GM08714 (cell line): ENCODE data around the gene HNRNPCL1.
"Not testable (repeated sequence)": the region's sequence is repeated elsewhere in the genome, so short reads cannot be mapped to it uniquely, and the experiment has no call there.

Experiments used
- H3K4me3 ChIP-seq: fragments of 200-500 bp; sonication (Bioruptor generic); 2 replicates; pipeline ENCODE4 v1.5.1; 2014; ENCODE audit warnings: mild to moderate bottlenecking, low read length, inconsistent platforms
- ZNF274 ChIP-seq: IDR thresholded peaks from 2 replicates; pipeline ENCODE4 v1.6.1; 2012; ENCODE audit warnings: mild to moderate bottlenecking, low read depth, low read length

Gene HNRNPCL1

GRCh38 chr1:12848620-12849019 lies at the start of gene HNRNPCL1:
TSS of gene HNRNPCL1 (minus strand) at chr1:12848720. CDS start at chr1:12848289, 431 bp downstream.
- not testable (repeated sequence) for H3K4me3 ChIP-seq

DNA sequence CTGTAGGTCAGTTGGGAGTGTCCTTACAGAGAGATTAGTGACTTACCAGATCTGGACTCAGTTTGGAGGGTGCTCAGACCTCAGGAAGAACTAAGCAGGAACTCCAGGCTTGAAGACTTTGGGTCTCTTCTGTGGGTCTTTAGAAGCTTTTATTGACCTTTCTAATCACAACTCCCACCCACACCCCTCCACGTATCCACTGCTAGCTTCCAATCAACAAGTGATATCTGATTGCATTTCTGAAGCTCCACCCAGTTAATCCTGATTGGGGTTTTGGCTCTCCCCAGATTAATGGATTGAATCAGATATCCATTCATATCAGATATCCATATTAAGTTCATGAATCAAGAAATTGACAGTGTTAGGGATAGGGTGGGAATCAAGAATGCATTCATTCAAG lies 49.6 kb upstream of the HNRNPCL1 start, which contains the start of gene PRAMEF10:
PRAMEF10 (minus strand) TSS at position 101 of the 400 bp plus-strand sequence. CDS start 2,423 bp downstream, outside the sequence.
- not testable (repeated sequence) for H3K4me3 ChIP-seq

DNA sequence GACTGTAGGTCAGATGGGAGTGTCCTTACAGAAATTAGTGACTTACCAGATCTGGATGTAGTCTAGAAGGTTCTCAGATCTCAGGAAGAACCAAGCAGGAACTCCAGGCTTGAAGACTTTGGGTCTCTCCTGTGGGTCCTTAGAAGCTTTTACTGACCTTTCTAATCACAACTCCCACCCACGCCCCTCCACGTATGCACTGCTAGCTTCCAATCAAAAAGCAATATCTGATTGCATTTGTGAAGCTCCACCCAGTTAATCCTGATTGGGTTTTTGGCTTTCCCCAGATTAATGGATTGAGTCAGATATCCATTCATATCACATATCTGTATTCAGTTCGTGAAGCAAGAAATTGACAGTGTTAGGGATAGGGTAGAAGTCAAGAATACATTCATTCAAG lies 37.6 kb upstream of the HNRNPCL1 start, which contains the start of gene PRAMEF4:
PRAMEF4 (minus strand) TSS at position 101 of the 400 bp plus-strand sequence. CDS start 2,807 bp downstream, outside the sequence.
- not testable (repeated sequence) for H3K4me3 ChIP-seq

DNA sequence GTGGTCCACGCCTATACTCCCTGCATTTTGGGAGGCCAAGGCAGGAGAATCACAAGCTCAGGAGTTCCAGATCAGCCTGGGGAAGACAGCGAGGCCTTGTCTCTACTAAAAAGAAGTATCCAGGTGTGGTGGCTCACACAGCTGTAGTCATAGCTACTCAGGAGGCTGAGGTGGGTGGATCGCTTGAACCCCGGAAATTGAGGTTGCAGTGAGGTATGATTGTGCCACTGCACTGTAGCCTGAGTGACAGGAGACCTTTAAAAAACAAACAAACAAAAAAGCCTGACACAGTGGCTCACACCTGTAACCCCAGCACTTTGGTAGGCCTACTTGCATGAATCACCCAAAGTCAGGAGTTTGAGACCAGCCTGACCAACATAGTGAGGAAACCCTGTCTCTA lies 29.9 kb upstream of the HNRNPCL1 start:
- H3K4me3 ChIP-seq = not testable (repeated sequence)

GRCh38 chr1:12863131-12863880 lies 14.8 kb upstream of the HNRNPCL1 start:
- H3K4me3 ChIP-seq = not testable (repeated sequence)

GRCh38 chr1:12856786-12857185 lies 8.3 kb upstream of the HNRNPCL1 start, which contains the start of gene PRAMEF2:
TSS of gene PRAMEF2 (plus strand) at chr1:12857086. CDS start at chr1:12859010, 1,924 bp downstream.
- not testable (repeated sequence) for H3K4me3 ChIP-seq

DNA sequence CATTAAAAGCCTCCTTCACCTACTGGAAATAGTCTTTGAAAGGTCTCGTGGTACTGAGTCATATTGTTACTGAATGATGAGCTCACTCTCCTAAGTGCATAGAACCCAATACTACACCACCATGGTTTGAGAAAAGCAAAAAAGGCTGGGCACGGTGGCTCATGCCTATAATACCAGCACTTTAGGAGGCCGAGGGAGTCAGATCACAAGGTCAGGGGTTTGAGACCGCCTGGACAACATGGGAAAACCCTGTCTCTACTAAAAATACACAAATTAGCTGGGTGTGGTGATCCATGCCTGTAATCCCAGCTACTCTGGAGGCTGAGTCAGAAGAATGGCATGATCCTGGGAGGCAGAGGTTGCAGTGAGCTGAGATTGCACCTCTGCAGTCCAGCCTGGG lies 3.3 kb upstream of the HNRNPCL1 start:
- TF ChIP-seq ZNF274 = no peak

GRCh38 chr1:12833251-12833650 lies 15.3 kb downstream of the HNRNPCL1 start:
- not testable (repeated sequence) for H3K4me3 ChIP-seq

More for the DNA sequence above, 3.3 kb upstream of the HNRNPCL1 start:
- H3K4me3 ChIP-seq = no peak overlapping the region

DNA sequence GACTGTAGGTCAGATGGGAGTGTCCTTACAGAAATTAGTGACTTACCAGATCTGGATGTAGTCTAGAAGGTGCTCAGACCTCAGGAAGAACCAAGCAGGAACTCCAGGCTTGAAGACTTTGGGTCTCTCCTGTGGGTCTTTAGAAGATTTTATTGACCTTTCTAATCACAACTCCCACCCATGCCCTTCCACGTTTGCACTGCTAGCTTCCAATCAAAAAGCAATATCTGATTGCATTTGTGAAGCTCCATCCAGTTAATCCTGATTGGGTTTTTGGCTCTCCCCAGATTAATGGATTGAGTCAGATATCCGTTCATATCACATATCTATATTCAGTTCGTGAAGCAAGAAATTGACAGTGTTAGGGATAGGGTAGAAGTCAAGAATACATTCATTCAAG lies 17.2 kb downstream of the HNRNPCL1 start, which contains the start of gene PRAMEF11:
PRAMEF11 (minus strand) TSS at position 101 of the 400 bp plus-strand sequence. CDS start 2,621 bp downstream, outside the sequence.
- not testable (repeated sequence) for H3K4me3 ChIP-seq

GRCh38 chr1:12819061-12819460 lies 29.5 kb downstream of the HNRNPCL1 start:
- not testable (repeated sequence) for H3K4me3 ChIP-seq

GRCh38 chr1:12811409-12811784 lies 37.1 kb downstream of the HNRNPCL1 start:
- H3K4me3 ChIP-seq = no peak overlapping the region
- TF ChIP-seq ZNF274 = no peak

- no peak overlapping the region for H3K4me3 ChIP-seq
- no peak for TF ChIP-seq ZNF274
Measured at GRCh38 chr1:12810691-12811408, 37.7 kb downstream of the HNRNPCL1 start.

DNA sequence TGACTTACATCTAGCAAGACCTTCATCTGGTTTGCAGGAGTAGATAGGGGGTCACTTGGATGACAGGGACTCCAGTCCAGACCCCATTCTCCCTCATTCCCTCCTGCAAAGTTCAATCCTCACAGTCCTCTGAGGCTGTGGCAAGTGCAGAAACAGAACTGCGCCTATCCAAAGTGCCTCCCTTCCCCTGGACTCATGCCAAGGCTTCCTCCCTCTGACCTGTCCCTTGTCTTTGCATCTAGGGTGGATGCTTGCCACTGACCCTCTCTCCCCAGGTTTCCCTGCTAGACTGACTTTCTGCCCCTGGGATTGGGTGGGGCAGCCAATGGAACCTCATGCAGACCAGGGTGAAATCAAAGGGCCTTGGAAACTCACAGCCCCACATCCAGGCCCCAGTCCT lies 38.6 kb downstream of the HNRNPCL1 start:
- no peak for TF ChIP-seq ZNF274
- no peak overlapping the region for H3K4me3 ChIP-seq

DNA sequence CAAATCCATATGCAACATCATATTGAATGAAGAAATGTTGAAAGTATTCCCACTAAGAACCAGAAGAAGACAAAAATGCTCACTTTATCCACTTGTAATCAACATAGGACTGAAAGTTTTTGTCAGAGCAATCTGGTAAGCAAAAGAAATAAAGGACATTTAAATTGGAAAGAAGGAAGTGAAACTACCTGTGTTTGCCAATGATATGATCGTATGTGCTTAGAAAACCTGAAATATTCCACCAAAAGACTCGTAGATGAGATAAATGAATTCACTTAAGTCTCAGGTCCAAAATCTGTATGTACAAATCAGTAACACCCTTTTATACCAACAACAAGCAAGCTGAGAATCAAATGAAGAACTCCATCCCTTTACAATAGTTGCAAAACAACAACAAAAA lies 48.8 kb downstream of the HNRNPCL1 start:
- no peak for TF ChIP-seq ZNF274
- no peak overlapping the region for H3K4me3 ChIP-seq

DNA sequence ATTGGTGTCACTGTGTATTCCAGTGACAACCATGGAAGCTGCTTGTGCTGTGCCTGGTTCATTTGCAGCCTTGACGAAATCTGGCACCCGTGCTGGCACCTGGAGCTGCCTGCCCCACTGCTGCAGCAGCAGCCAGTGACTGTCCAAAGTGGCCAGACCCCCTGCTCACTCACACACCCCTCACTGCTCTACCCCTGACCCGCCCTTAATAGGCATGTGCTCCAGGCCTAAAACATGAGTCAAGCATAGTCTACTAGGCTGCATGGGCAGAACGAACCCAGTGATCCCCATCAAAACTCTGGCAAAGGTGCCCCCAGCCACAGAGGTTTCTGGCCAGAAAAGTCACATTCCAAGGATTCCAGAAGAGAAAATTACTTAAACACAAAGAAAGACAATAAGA lies 49.6 kb downstream of the HNRNPCL1 start:
- no peak for TF ChIP-seq ZNF274
- no peak overlapping the region for H3K4me3 ChIP-seq
